Aorta (tissue), 5 donors: ENCODE data around the gene KHSRP. TPM values are rescaled to one million over a fixed set of nuclear protein-coding genes. Genes with fewer than 3 reads are reported as not detected.
A peak's percentile ranks its signal among the peaks of the same experiment; 100 is the strongest.

ENCODE experiments used
- ATAC-seq: fragments of 200-7000 bp; cut with Tn5 transposase; one replicate; pipeline ENCODE4 v1.9.1; 2022; ENCODE audit warnings: moderate library complexity; ENCODE audit not compliant: low FRiP score
- DNase-seq, 2 donors: peaks; one replicate each; pipeline ENCODE4 v3.0.0-alpha.2; 2020
- H3K27ac ChIP-seq, 2 donors: one replicate each; pipeline ENCODE4 v1.5.1; 2013; ENCODE audit warnings: low read length in 2 of 2, mild to moderate bottlenecking in 2 of 2, moderate library complexity in 2 of 2, control low read depth in 1 of 2, inconsistent platforms in 1 of 2, low read depth in 1 of 2
- H3K27me3 ChIP-seq, 2 donors: one replicate each; pipeline ENCODE4 v1.6.1; 2013; ENCODE audit warnings: control low read depth in 1 of 2, low read length in 1 of 2, mild to moderate bottlenecking in 1 of 2, moderate library complexity in 1 of 2; ENCODE audit not compliant: insufficient read depth in 2 of 2, control insufficient read depth in 1 of 2
- H3K36me3 ChIP-seq, 2 donors: one replicate each; pipeline ENCODE4 v1.6.1; 2013; ENCODE audit warnings: control low read depth in 1 of 2, low read length in 1 of 2, mild to moderate bottlenecking in 1 of 2; ENCODE audit not compliant: insufficient read depth in 2 of 2, control insufficient read depth in 1 of 2
- H3K4me1 ChIP-seq, 2 donors: one replicate each; pipeline ENCODE4 v1.6.1; 2013; ENCODE audit warnings: low read length in 2 of 2, control low read depth in 1 of 2, mild to moderate bottlenecking in 1 of 2, moderate library complexity in 1 of 2; ENCODE audit not compliant: insufficient read depth in 2 of 2, control insufficient read depth in 1 of 2
- H3K4me3 ChIP-seq, 2 donors: one replicate each; pipeline ENCODE4 v1.5.1; 2013; ENCODE audit warnings: low read length in 2 of 2, control low read depth in 1 of 2, mild to moderate bottlenecking in 1 of 2
- H3K9me3 ChIP-seq: one replicate; pipeline ENCODE4 v1.6.1; 2013; ENCODE audit warnings: mild to moderate bottlenecking, low read length; ENCODE audit not compliant: control insufficient read depth
- WGBS, 2 donors: extraction: QIAGEN DNeasy Blood & Tissue Kit; methylation state at CpG; one replicate each; pipeline ENCODE4 v1.1.7; 2013; 5-methylcytosine and 5-hydroxymethylcytosine counted together
- intact Hi-C, 2 donors: fragments of 100-400 bp; cut with DNase I; formaldehyde crosslinking; loops; one replicate each; pipeline versions ENCODE4 v1.14.2 to v1.15.0; 2022
- polyA plus RNA-seq, 2 donors: library from polyadenylated mRNA; stranded (reverse); fragments of 200-250 nt; gene quantifications; one replicate each; pipeline ENCODE4 v1.2.3, GENCODE V29; 2013
- total RNA-seq, 2 donors: library from RNA; stranded (reverse); fragmentation: NEBNext Ultra II Directional; extraction: Animal tissue kit (Norgen Biotek cat#: 25700); gene quantifications; one replicate each; pipeline ENCODE4 v1.2.1, GENCODE V29; 2021
- donor health status: healthy with polysubstance abuse.
- donor health status: Bipolar disorder and iron deficiency.
- donor health status: DM: no; HTN: no; CAD: no.
- donor health status: DM: no; HTN: no; CAD: no.
- donor health status: DM: yes; HTN: yes; CAD: no.

Gene KHSRP
- total and polyA plus RNA-seq, 4 donors = 69.7 to 151 (median 109) TPM

DNA sequence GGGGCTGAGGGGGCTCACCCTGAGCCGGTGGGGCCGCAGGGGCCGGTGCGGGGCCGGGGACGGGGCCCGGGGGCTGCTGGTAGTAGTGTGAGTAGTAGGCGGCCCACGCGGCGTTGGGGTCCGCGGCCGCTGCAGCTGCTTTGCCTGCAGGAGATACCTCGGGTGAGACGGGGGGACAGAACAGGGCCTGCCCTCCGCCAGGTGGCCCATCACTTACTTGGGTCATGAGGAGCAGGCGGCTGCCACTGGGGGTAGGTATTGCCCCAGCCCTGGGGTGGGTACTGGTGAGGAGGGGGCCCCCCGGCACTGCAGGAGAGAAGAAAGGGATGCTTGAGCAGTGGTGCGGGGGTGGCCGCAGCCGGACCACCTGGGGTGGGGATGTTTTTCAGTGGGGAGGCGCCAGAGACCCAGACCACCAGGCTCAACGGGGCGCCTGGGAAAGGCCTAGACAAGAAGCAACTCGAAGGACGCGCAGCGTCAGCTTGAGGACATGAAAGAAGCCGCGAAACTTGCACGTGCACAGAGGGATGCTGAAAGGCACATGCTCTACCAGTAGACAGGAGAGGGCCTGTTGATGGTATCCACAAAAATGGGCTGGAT lies 8.9 kb downstream of the KHSRP start:
- DNase-seq (no peak), ATAC-seq (no peak)
- 88 to 93% methylated on average over 28 to 32 of the region's 32 CpGs for WGBS, 2 donors
- Histone ChIP-seq H3K27me3 (no peaks in the 10 kb centered on the region), H3K4me3 (no peak overlapping the region), H3K36me3 (peaks cover 0 to 21% of the 10 kb centered on the region in 2 donors), H3K9me3 (no peaks in the 10 kb centered on the region), H3K4me1 (no peaks in the 10 kb centered on the region), H3K27ac (no peak overlapping the region)
- intact Hi-C loops = no loop called here

- Histone ChIP-seq H3K27ac (no peak overlapping the region), H3K4me3 (no peak overlapping the region), H3K27me3 (no peaks in the 10 kb centered on the region), H3K9me3 (no peaks in the 10 kb centered on the region), H3K36me3 (peaks cover 0 to 21% of the 10 kb centered on the region in 2 donors), H3K4me1 (no peaks in the 10 kb centered on the region)
- intact Hi-C loops = no loop called here
- ATAC-seq (no peak), DNase-seq (no peak)
- WGBS, 2 donors = 90 to 92% methylated on average over 45 to 47 of the region's 47 CpGs
Observed at GRCh38 chr19:6414793-6415590, 9.6 kb downstream of the KHSRP start.

- intact Hi-C loops = no loop called here
Observed at GRCh38 chr19:6413721-6414643, 10.6 kb downstream of the KHSRP start.

DNA sequence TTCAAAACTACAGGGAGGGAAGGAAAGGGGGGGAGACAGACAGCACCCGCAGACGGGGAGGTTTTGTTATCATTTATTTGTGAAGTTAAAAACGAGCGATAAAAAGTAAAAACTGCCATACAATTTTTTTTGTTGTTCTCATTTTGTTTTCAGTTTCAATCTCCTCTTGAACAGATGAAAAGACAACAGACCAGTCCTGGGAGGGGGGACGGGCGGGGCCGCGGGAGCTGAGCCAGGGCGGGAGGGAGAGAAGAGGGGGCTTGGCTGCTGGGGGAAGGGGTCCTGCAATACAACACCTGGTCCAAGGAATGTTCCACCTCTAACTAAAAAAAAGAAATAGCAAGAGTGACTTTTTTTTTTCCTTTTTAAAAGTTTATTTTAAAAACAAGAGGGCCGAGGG lies 11.3 kb downstream of the KHSRP start:
- Histone ChIP-seq H3K9me3 (no peaks in the 10 kb centered on the region), H3K4me3 (no peak overlapping the region), H3K4me1 (no peaks in the 10 kb centered on the region), H3K36me3 (peaks cover 0 to 17% of the 10 kb centered on the region in 2 donors), H3K27me3 (no peaks in the 10 kb centered on the region), H3K27ac (no peak overlapping the region)
- DNase-seq (no peak), ATAC-seq (no peak)
- 50 to 65% methylated on average over 10 of the region's 10 CpGs for WGBS, 2 donors
- intact Hi-C loops = no loop called here

More at GRCh38 chr19:6413721-6414643, 10.6 kb downstream of the KHSRP start:
- no peaks in the 10 kb centered on the region for H3K4me1 ChIP-seq
- WGBS, 2 donors = 63 to 66% methylated on average over 39 to 42 of the region's 42 CpGs
- H3K27me3 ChIP-seq = no peaks in the 10 kb centered on the region
- no peak overlapping the region for H3K4me3 ChIP-seq
- H3K9me3 ChIP-seq = no peaks in the 10 kb centered on the region
- H3K36me3 ChIP-seq = peaks cover 0 to 18% of the 10 kb centered on the region in 2 donors
- no peak overlapping the region for H3K27ac ChIP-seq
- DNase-seq (no peak), ATAC-seq (no peak)

- DNase-seq (no peak), ATAC-seq (no peak)
- H3K27ac ChIP-seq = no peak overlapping the region
Observed at GRCh38 chr19:6412447-6413091, 12.0 kb downstream of the KHSRP start.

GRCh38 chr19:6412061-6412446 lies 12.6 kb downstream of the KHSRP start:
- intact Hi-C loops = no loop called here
- peak; percentile 22 for ATAC-seq
- Histone ChIP-seq H3K27ac (no peak overlapping the region), H3K27me3 (no peaks in the 10 kb centered on the region), H3K4me1 (no peaks in the 10 kb centered on the region), H3K9me3 (no peaks in the 10 kb centered on the region), H3K36me3 (peaks cover 0 to 15% of the 10 kb centered on the region in 2 donors), H3K4me3 (no peak overlapping the region)
- WGBS, 2 donors = 69 to 72% methylated on average over 12 of the region's 12 CpGs
- DNase-seq = no peak

More at GRCh38 chr19:6412447-6413091, 12.0 kb downstream of the KHSRP start:
- Histone ChIP-seq H3K4me1 (no peaks in the 10 kb centered on the region), H3K36me3 (peaks cover 0 to 17% of the 10 kb centered on the region in 2 donors), H3K27me3 (no peaks in the 10 kb centered on the region), H3K4me3 (no peak overlapping the region), H3K9me3 (no peaks in the 10 kb centered on the region)
- WGBS, 2 donors = 58 to 61% methylated on average over 15 of the region's 15 CpGs
- intact Hi-C loops = no loop called here

DNA sequence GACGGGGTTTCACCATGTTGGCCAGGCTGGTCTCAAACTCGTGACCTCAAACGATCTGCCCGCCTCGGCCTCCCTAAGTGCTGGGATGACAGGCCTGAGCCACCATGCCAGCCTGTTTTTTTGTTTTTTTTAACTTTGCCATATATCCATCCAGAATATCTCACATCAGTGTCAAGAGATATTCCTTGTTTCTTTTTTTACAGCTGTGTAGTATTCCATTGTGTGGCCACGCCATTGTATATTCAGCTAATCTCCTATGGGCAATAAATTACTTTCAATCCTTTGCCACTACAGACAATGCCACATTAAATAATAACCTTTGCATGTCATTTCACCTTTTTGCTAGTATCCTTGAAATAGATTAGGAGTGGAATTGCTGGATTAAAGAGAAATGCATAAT lies 15.3 kb downstream of the KHSRP start:
- H3K9me3 ChIP-seq = no peaks in the 10 kb centered on the region
- H3K27ac ChIP-seq = no peak overlapping the region
- DNase-seq = no peak
- intact Hi-C loops = no loop called here
- no peaks in the 10 kb centered on the region for H3K4me1 ChIP-seq
- no peaks in the 10 kb centered on the region for H3K27me3 ChIP-seq
- peaks cover 0 to 3% of the 10 kb centered on the region in 2 donors for H3K36me3 ChIP-seq
- no peak overlapping the region for H3K4me3 ChIP-seq
- no peak for ATAC-seq
- WGBS, 2 donors = 88 to 95% methylated on average over 6 of the region's 6 CpGs

DNA sequence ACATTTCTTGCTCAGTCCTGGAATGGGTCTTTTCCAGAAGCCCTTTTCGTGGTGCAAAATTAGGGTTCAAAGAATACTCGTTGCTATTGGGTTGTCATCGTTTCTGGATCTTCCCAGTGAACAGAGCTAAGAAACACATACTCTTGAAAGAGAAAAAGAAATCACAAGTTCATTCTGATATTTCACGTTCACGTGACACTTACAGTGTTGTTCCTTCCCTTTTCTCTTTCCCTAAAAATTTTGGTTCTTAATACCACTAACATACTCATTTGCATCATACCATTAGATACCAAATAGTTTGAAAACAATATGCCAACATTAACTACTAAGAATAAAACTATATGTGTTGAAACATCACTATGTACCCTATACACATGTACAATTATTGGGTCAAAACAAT lies 18.2 kb downstream of the KHSRP start:
- no peak overlapping the region for H3K27ac ChIP-seq
- 82 to 90% methylated on average over 5 of the region's 5 CpGs for WGBS, 2 donors
- H3K9me3 ChIP-seq = no peaks in the 10 kb centered on the region
- ATAC-seq (no peak), DNase-seq (no peak)
- no peaks in the 10 kb centered on the region for H3K27me3 ChIP-seq
- H3K4me3 ChIP-seq = no peak overlapping the region
- intact Hi-C loops = no loop called here
- H3K36me3 ChIP-seq = no peaks in the 10 kb centered on the region
- no peaks in the 10 kb centered on the region for H3K4me1 ChIP-seq
